Erythroblast (primary cell): ENCODE results near the gene TRPM3.

Experiments used
- GATA1 ChIP-seq: IDR thresholded peaks from 2 replicates; pipeline ENCODE4 v1.6.1; 2011; ENCODE audit warnings: low read depth, mild to moderate bottlenecking, control low read depth, low read length, moderate library complexity
- POLR2A ChIP-seq: IDR thresholded peaks from 2 replicates; pipeline ENCODE4 v1.6.1; 2011; ENCODE audit warnings: mild to moderate bottlenecking, low read length

GRCh38 chr9:70823284-70823683 lies 298.1 kb downstream of the TRPM3 start:
- TF ChIP-seq POLR2A (no peak), GATA1 (no peak)
